ENCODE measurements around the gene SYT2. TPM values are rescaled to one million over a fixed set of nuclear protein-coding genes. Genes with fewer than 3 reads are reported as not detected.

Gene SYT2
- total and polyA plus RNA-seq, 8 donors, result under 0.01 to 0.03 (median 0.03) TPM; not detected in 4

DNA sequence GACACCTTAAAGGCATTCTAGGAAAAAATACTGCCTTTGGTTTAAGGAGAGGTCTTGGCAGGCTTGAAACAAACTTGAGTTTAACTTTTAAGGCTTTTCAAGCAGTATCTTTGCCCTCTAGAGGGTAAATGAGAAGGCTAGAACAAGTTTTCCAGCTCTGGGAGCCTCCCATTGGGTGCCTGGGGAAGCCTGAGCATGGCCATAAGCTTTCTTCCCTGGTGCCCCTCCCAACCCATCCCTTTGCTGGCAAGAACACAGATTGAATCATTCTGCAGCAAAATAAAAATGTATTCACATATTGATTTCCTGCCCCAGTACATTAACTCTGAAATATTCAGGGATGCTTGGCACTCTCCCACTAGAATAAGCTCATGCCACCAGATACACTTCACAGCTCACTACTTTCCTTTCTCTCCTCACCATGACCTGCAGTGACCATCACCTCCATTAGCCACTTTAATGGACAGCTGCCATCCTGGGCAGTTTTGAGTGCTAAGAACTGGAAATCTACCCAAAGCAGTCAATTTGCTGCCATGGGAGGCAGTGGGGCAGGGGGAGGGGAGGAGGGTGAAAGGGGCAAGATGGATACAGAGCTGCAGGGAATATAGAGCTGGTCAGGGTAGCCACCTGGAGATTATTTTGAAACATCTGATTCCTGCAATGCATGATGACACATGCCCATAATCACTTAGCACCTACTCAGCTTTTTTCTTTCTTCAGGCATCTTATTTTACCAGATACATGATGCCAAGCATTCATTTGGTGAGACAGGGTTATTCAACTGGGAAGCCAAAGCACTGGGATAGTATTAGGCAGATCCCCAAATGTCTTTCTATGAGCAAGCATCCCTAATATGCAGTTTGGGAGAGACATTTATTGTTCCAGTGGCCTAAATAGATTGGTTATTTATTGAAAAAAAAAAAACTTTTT lies 140.6 kb downstream of the SYT2 start:
- H3K9me3 ChIP-seq, result no peaks in the 10 kb centered on the region
- no peak overlapping the region for H3K27ac ChIP-seq
- no peaks in the 10 kb centered on the region for H3K36me3 ChIP-seq
- H3K4me3 ChIP-seq, result no peak overlapping the region
- intact Hi-C loops (cut with DNase I), result no loop called here
- ATAC-seq (no peak), DNase-seq (no peak), FAIRE-seq (no peak)
- no peaks in the 10 kb centered on the region for H3K4me1 ChIP-seq
- no peaks in the 10 kb centered on the region for H3K27me3 ChIP-seq
- TF ChIP-seq, protein P1, sequence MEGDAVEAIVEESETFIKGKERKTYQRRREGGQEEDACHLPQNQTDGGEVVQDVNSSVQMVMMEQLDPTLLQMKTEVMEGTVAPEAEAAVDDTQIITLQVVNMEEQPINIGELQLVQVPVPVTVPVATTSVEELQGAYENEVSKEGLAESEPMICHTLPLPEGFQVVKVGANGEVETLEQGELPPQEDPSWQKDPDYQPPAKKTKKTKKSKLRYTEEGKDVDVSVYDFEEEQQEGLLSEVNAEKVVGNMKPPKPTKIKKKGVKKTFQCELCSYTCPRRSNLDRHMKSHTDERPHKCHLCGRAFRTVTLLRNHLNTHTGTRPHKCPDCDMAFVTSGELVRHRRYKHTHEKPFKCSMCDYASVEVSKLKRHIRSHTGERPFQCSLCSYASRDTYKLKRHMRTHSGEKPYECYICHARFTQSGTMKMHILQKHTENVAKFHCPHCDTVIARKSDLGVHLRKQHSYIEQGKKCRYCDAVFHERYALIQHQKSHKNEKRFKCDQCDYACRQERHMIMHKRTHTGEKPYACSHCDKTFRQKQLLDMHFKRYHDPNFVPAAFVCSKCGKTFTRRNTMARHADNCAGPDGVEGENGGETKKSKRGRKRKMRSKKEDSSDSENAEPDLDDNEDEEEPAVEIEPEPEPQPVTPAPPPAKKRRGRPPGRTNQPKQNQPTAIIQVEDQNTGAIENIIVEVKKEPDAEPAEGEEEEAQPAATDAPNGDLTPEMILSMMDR (IDR thresholded peaks at IDR 0.05), result no peak

DNA sequence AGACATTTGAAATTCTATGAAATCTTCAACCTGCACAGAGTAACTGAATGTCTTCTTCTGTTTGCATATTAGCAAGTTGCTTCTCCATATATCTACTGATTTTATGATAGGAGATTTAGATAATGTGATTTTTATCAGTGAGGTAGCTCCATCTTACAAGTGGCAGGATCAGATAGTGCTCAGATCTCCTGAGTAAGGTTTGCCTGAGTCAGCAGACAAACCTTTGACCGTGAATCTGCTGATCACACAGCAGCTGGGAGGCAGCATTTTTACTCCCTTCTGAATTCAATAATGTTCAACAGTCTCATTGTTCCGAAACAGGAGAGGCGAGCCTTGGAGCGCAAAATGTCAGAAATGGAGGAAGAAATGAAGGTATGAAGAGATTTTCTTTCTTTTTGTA lies 141.4 kb downstream of the SYT2 start:
- no peak for DNase-seq
- ATAC-seq, result no peak
- Histone ChIP-seq H3K4me1 (no peaks in the 10 kb centered on the region), H3K27me3 (no peaks in the 10 kb centered on the region), H3K36me3 (no peaks in the 10 kb centered on the region), H3K4me3 (no peak overlapping the region), H3K27ac (no peak overlapping the region), H3K9me3 (no peaks in the 10 kb centered on the region)
- intact Hi-C loops (cut with DNase I), result no loop called here
- FAIRE-seq, result no peak
- WGBS, 2 donors, result 88% methylated on average over 4 of the region's 4 CpGs
- TF ChIP-seq, protein P1 (IDR thresholded peaks at IDR 0.05), result no peak

DNA sequence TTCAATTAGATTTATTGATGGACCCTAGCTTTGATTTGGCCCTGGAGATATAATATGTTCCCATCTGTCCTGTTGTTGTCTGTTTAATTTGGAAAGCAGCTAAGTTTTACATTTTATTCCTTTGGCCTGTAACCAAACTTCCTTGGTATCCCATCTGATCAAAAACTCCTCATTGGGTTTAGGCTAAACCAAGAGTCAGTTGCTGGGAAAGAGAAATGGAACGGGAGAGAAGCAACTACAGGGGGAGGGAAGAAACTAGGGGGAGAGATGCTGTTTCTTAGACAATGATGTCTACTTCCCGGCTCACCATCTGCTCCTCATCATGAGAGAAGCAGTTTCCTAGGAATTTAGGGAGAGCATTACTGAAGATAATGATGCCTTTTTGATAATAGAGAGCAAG lies 141.8 kb downstream of the SYT2 start:
- Histone ChIP-seq H3K4me3 (no peak overlapping the region), H3K4me1 (no peaks in the 10 kb centered on the region), H3K27me3 (no peaks in the 10 kb centered on the region), H3K27ac (no peak overlapping the region), H3K9me3 (no peaks in the 10 kb centered on the region), H3K36me3 (no peaks in the 10 kb centered on the region)
- DNase-seq, result no peak
- ATAC-seq, result no peak
- intact Hi-C loops (cut with DNase I), result no loop called here
- 85 to 87% methylated on average over 2 of the region's 2 CpGs for WGBS, 2 donors
- TF ChIP-seq, protein P1 (IDR thresholded peaks at IDR 0.05), result no peak
- FAIRE-seq, result no peak

- FAIRE-seq, result no peak
- intact Hi-C loops (cut with DNase I), result no loop called here
- H3K36me3 ChIP-seq, result no peaks in the 10 kb centered on the region
Measured at GRCh38 chr1:202567738-202568137, 142.5 kb downstream of the SYT2 start.

More at GRCh38 chr1:202567738-202568137, 142.5 kb downstream of the SYT2 start:
- Histone ChIP-seq H3K4me3 (no peak overlapping the region), H3K4me1 (no peaks in the 10 kb centered on the region), H3K27me3 (no peaks in the 10 kb centered on the region), H3K27ac (no peak overlapping the region), H3K9me3 (no peaks in the 10 kb centered on the region)
- ATAC-seq (no peak), DNase-seq (no peak)
- WGBS, 2 donors, result 89 to 91% methylated on average over 4 of the region's 4 CpGs
- TF ChIP-seq, protein P1 (IDR thresholded peaks at IDR 0.05), result no peak
